HFF-Myc (cell line): ENCODE results near the gene SOCS3.

Experiments
- DNase-seq: peaks from one replicate; pipeline ENCODE4 v3.0.0-alpha.2; 2011; ENCODE audit warnings: low read depth; ENCODE audit errors: extremely low read depth
- H3K4me3 ChIP-seq: replicated peaks from 2 replicates; pipeline ENCODE4 v1.5.1; 2011; ENCODE audit warnings: low read depth, mild to moderate bottlenecking, control low read depth, low read length
- CTCF ChIP-seq: IDR thresholded peaks from 2 replicates; pipeline ENCODE4 v1.5.1; 2012; ENCODE audit warnings: mild to moderate bottlenecking, low read depth, low read length, control low read depth; ENCODE audit errors: missing control alignments

Gene SOCS3

DNA sequence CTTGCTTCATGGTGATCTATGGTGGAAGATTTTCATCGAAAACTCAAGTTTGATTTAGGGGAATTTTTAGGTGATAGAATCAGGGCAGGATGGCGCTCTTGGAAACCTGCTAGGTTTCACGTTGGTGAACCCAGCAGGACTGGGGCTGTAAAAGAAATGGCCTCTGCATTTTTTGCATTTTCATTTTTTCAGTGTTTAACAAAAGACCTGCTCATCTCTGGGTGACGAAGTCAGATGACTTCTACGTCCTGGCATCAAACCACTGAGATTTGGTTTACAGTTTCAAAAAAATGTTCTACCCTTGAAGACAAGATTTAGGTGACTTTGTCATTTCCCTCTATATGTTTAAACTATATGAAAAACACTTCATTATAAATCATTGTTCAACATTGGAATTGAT, 20.5 kb upstream of the SOCS3 start:
- DNase-seq, result no peak
- no peak overlapping the region for H3K4me3 ChIP-seq
- no peak for TF ChIP-seq CTCF

GRCh38 chr17:78379131-78379491, 19.2 kb upstream of the SOCS3 start:
- H3K4me3 ChIP-seq, result peak overlapping the region; percentile 97
- no peak for TF ChIP-seq CTCF
- no peak for DNase-seq

GRCh38 chr17:78378225-78379130, 18.6 kb upstream of the SOCS3 start, which contains the start of gene PGS1:
Gene PGS1 (plus strand): TSS chr17:78378649. CDS start chr17:78378666, 17 bp downstream.
- peak within 1 kb of the TSS; percentile 97 for H3K4me3 ChIP-seq
- no peak for TF ChIP-seq CTCF
- no peak for DNase-seq

DNA sequence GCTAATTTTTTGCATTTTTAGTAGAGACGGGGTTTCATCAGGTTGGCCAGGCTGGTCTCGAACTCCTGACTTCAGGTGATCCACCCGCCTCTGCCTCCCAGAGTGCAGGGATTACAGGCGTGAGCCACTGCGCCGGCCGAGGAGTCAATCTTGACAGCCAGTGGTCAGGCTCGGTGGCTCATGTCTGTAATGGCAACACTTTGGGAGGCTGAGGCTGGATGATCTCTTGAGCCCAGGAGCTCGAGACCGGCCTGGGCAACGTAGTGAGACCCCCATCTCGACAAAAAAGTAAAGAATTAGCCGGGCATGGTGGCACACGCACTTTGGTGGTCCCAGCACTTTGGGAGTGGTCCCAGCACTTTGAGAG, 18.0 kb upstream of the SOCS3 start:
- no peak for DNase-seq
- H3K4me3 ChIP-seq, result peak overlapping the region; percentile 97
- no peak for TF ChIP-seq CTCF

GRCh38 chr17:78376161-78376560, 16.3 kb upstream of the SOCS3 start:
- DNase-seq, result no peak
- no peak overlapping the region for H3K4me3 ChIP-seq

DNA sequence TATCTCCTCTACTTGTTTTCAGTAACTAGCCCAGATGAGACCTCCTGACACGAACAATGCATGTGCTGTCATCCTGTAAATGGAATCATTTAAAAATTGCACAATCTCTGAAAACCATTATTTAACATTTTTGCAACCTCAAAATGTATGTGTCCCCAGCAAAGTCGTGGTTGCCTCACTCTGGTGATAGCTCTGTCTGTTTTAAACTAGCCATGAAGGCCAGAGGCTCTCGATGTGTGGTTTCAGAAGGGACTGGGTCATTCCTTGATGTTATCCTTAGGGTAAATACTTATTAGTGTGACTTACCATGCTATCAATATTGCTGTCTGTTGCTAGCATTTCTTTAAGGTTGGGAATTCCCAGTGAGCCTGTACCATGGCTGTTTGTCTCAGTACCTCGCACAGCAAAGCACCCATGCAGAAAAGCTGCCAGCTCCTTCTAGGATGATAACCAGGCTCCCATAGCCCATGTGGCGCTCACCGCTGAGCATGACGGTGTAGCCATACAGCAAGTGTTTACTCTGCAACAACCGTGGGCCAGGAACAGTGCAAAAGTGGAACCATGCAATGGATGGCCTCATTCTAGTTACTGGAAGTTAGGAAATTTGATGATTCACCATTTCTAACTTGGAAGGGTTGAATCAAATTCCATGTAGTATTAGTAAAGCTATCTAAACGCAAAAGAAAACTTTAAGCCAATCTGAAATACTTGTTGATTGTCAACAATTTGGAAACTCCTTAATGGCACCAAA, 15.7 kb upstream of the SOCS3 start:
- H3K4me3 ChIP-seq, result no peak overlapping the region
- no peak for DNase-seq
- TF ChIP-seq CTCF, result no peak

More at GRCh38 chr17:78376161-78376560, 16.3 kb upstream of the SOCS3 start:
- TF ChIP-seq CTCF, result no peak
